Thyroid gland (tissue), 4 donors: ENCODE measurements around the gene XDH.

Source experiments
- CTCF ChIP-seq, 6 experiments: fragments of 200-600 bp in 3 of 6; fragments of 450-650 bp in 3 of 6; sonication (generic) in 3 of 6; IDR thresholded peaks; one replicate each; pipeline ENCODE4 v1.5.1; 2016 to 2019; ENCODE audit warnings: antibody characterized with exemption in 6 of 6, mild to moderate bottlenecking in 2 of 6, inconsistent platforms in 1 of 6, moderate library complexity in 1 of 6
- POLR2A ChIP-seq, 2 donors: fragments of 450-650 bp; IDR thresholded peaks; one replicate each; pipeline ENCODE4 v1.6.1; 2017; ENCODE audit warnings: antibody characterized with exemption in 2 of 2, mild to moderate bottlenecking in 2 of 2, moderate library complexity in 1 of 2

GRCh38 chr2:31294196-31294595 is 120.3 kb downstream of the XDH start:
- TF ChIP-seq CTCF (IDR thresholded peaks at IDR 0.05) (no peak), POLR2A (IDR thresholded peaks at IDR 0.05) (no peak)
